MM.1S (cell line): ENCODE data around the gene RWDD3.

Source experiments
- DNase-seq: peaks from one replicate; pipeline ENCODE4 v3.0.0-alpha.2; 2015
- H2AFZ ChIP-seq: fragments of 300-600 bp; sonication (generic); 2 replicates; pipeline ENCODE4 v1.6.0; 2016; ENCODE audit warnings: antibody characterized with exemption, low read length
- H3F3A ChIP-seq: fragments of 300-600 bp; sonication (generic); 2 replicates; pipeline ENCODE4 v1.6.1; 2016; ENCODE audit warnings: mild to moderate bottlenecking, antibody characterized with exemption, low read length, moderate library complexity, mixed read lengths; ENCODE audit not compliant: insufficient read depth
- H3K27ac ChIP-seq: fragments of 300-600 bp; sonication (generic); 2 replicates; pipeline ENCODE4 v1.5.1; 2016; ENCODE audit warnings: mild to moderate bottlenecking, low read length
- H3K27me3 ChIP-seq: fragments of 300-600 bp; sonication (generic); replicated peaks from 2 replicates; pipeline ENCODE4 v1.6.0; 2016; ENCODE audit warnings: low read length; ENCODE audit not compliant: insufficient read depth
- H3K36me3 ChIP-seq: fragments of 300-600 bp; sonication (generic); replicated peaks from 2 replicates; pipeline ENCODE4 v1.6.1; 2016; ENCODE audit warnings: mild to moderate bottlenecking, low read length, mixed read lengths; ENCODE audit not compliant: insufficient read depth
- H3K4me1 ChIP-seq: fragments of 300-600 bp; sonication (generic); 2 replicates; pipeline ENCODE4 v1.6.1; 2016; ENCODE audit warnings: low read length, mixed read lengths
- H3K4me2 ChIP-seq: fragments of 300-600 bp; sonication (generic); 2 replicates; pipeline ENCODE4 v1.6.0; 2016; ENCODE audit warnings: low read depth, low read length
- H3K4me3 ChIP-seq: fragments of 300-600 bp; sonication (generic); 2 replicates; pipeline ENCODE4 v1.5.1; 2016; ENCODE audit warnings: low read length, mixed read lengths
- H3K79me2 ChIP-seq: fragments of 300-600 bp; sonication (generic); 2 replicates; pipeline ENCODE4 v1.6.1; 2016; ENCODE audit warnings: mixed run types, low read length, mixed read lengths
- H3K9ac ChIP-seq: fragments of 300-600 bp; sonication (generic); 2 replicates; pipeline ENCODE4 v1.6.1; 2016; ENCODE audit warnings: low read length, mixed read lengths
- H3K9me2 ChIP-seq: fragments of 300-600 bp; sonication (generic); replicated peaks from 2 replicates; pipeline ENCODE4 v1.6.1; 2016; ENCODE audit warnings: mild to moderate bottlenecking, low read length, mixed read lengths; ENCODE audit not compliant: insufficient read depth
- H3K9me3 ChIP-seq: fragments of 300-600 bp; sonication (generic); replicated peaks from 2 replicates; pipeline ENCODE4 v1.6.1; 2016; ENCODE audit warnings: mild to moderate bottlenecking, low read length, mixed read lengths; ENCODE audit not compliant: insufficient read depth
- H4K20me1 ChIP-seq: fragments of 300-600 bp; sonication (generic); 2 replicates; pipeline ENCODE4 v1.6.1; 2016; ENCODE audit warnings: mild to moderate bottlenecking, low read length, moderate library complexity, mixed read lengths; ENCODE audit not compliant: insufficient read depth
- CTCF ChIP-seq: fragments of 300-600 bp; sonication (generic); IDR thresholded peaks from 2 replicates; pipeline ENCODE4 v1.5.1; 2016; ENCODE audit warnings: antibody characterized with exemption, low read length, mixed read lengths
- EZH2 ChIP-seq: fragments of 300-600 bp; sonication (generic); optimal IDR thresholded peaks from 2 replicates; pipeline ENCODE3; 2017; ENCODE audit warnings: low read depth, mild to moderate bottlenecking, antibody characterized with exemption, low read length, mixed read lengths
- EZH2phosphoT487 ChIP-seq: fragments of 300-600 bp; sonication (generic); IDR thresholded peaks from 2 replicates; pipeline ENCODE4 v1.6.1; 2018; ENCODE audit warnings: antibody characterized with exemption, low read length

RWDD3 gene

GRCh38 chr1:95233737-95234500 is at the start of gene RWDD3:
Gene RWDD3 (plus strand): TSS chr1:95234210. CDS start chr1:95234231, 21 bp downstream.
- TF ChIP-seq CTCF: peak; percentile 58
- TF ChIP-seq EZH2phosphoT487: no peak
- peak within 1 kb of the TSS; percentile 70 for H3K4me3 ChIP-seq
- H3K9ac ChIP-seq: peak within 1 kb of the TSS; percentile 72
- peak within 1 kb of the TSS; percentile 92 for H2AFZ ChIP-seq
- no peak within 1 kb of the TSS for H3K27ac ChIP-seq
- H3F3A ChIP-seq: no peaks in the 10 kb centered on the region
- H3K9me2 ChIP-seq: no peaks in the 10 kb centered on the region
- peak; percentile 85 for DNase-seq
- peak within 1 kb of the TSS; percentile 69 for H3K4me2 ChIP-seq
- H3K79me2 ChIP-seq: no peaks in the 10 kb centered on the region
- no peaks in the 10 kb centered on the region for H3K27me3 ChIP-seq
- no peaks in the 10 kb centered on the region for H3K4me1 ChIP-seq
- H3K9me3 ChIP-seq: no peaks in the 10 kb centered on the region
- H3K36me3 ChIP-seq: no peaks in the 10 kb centered on the region
- H4K20me1 ChIP-seq: no peaks in the 10 kb centered on the region

DNA sequence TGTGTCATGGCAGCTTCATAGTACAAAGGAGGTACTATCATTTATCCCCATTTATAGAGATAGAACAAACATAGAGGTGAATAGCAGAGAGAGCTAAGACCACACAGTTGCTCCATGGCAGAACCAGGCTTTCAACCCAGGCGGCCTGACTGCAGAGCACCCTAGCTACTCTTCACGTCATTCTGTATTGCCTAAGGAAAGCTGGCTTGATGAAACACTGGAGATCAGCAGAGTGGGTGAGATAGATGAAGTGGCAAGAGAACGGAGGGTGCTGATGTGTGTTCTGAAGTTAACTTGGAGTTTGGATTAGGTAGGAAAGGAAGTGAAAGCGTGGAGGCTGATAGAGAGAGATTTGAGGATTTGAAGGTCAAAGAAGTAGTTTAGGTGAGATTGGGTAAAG is 47.9 kb upstream of the RWDD3 start:
- no peaks in the 10 kb centered on the region for H3K27me3 ChIP-seq
- H3K9me2 ChIP-seq: no peaks in the 10 kb centered on the region
- no peak overlapping the region for H3K9ac ChIP-seq
- no peaks in the 10 kb centered on the region for H3K9me3 ChIP-seq
- H4K20me1 ChIP-seq: no peaks in the 10 kb centered on the region
- H3K4me3 ChIP-seq: no peak overlapping the region
- H3K4me1 ChIP-seq: no peaks in the 10 kb centered on the region
- no peak overlapping the region for H3K27ac ChIP-seq
- H3K36me3 ChIP-seq: no peaks in the 10 kb centered on the region
- TF ChIP-seq CTCF (no peak), EZH2phosphoT487 (no peak), EZH2 (no peak)
- H3K4me2 ChIP-seq: no peak overlapping the region
- no peaks in the 10 kb centered on the region for H3K79me2 ChIP-seq
- no peak for DNase-seq
- H2AFZ ChIP-seq: no peak overlapping the region
- no peaks in the 10 kb centered on the region for H3F3A ChIP-seq

GRCh38 chr1:95193591-95193990 is 40.4 kb upstream of the RWDD3 start:
- Histone ChIP-seq H3K9me2 (no peaks in the 10 kb centered on the region), H3K4me1 (no peaks in the 10 kb centered on the region), H3K9me3 (no peaks in the 10 kb centered on the region), H3K79me2 (no peaks in the 10 kb centered on the region), H3F3A (no peaks in the 10 kb centered on the region), H3K36me3 (no peaks in the 10 kb centered on the region), H2AFZ (no peak overlapping the region), H4K20me1 (no peaks in the 10 kb centered on the region), H3K4me2 (no peak overlapping the region), H3K27ac (no peak overlapping the region), H3K9ac (no peak overlapping the region), H3K4me3 (no peak overlapping the region), H3K27me3 (no peaks in the 10 kb centered on the region)
- no peak for TF ChIP-seq EZH2phosphoT487
- TF ChIP-seq CTCF: no peak
- TF ChIP-seq EZH2: no peak
- DNase-seq: no peak
